Inflammatory macrophage treated with lipopolysaccharide for 1 hour (primary cell): ENCODE data around the gene NARS2.

ENCODE experiments used
- DNase-seq, 2 donors: peaks; one replicate each; pipeline ENCODE4 v3.0.0-alpha.2; 2020 to 2022

The NARS2 gene

GRCh38 chr11:78429660-78430059, 145.0 kb downstream of the NARS2 start:
- DNase-seq: peak; percentile 65 to 80

GRCh38 chr11:78429209-78429608, 145.5 kb downstream of the NARS2 start:
- DNase-seq: no peak

GRCh38 chr11:78428773-78429172, 145.9 kb downstream of the NARS2 start:
- DNase-seq: no peak

GRCh38 chr11:78428266-78428636, 146.4 kb downstream of the NARS2 start:
- DNase-seq: peak in 1 of 2 donors; percentile 25

GRCh38 chr11:78427615-78428265, 146.9 kb downstream of the NARS2 start:
- DNase-seq: peak; percentile 93 to 94

GRCh38 chr11:78426845-78427244, 147.8 kb downstream of the NARS2 start:
- no peak for DNase-seq

GRCh38 chr11:78425399-78426070, 149.1 kb downstream of the NARS2 start:
- no peak for DNase-seq

- peak; percentile 96 to 99 for DNase-seq
These were observed 150.1 kb downstream of the NARS2 start for GRCh38 chr11:78424334-78425270.

- DNase-seq: no peak
These were observed 151.4 kb downstream of the NARS2 start for GRCh38 chr11:78423241-78423640.

GRCh38 chr11:78420796-78421209, 153.9 kb downstream of the NARS2 start:
- DNase-seq: peak; percentile 93 to 99

- DNase-seq: peak; percentile 71 to 79
These were observed 154.4 kb downstream of the NARS2 start for GRCh38 chr11:78420255-78420764.

- DNase-seq: peak; percentile 94 to 98
These were observed 155.3 kb downstream of the NARS2 start for GRCh38 chr11:78419327-78419726.

GRCh38 chr11:78418584-78419211, 156.0 kb downstream of the NARS2 start:
- DNase-seq: peak; percentile 41 to 49

GRCh38 chr11:78417888-78418583, 156.6 kb downstream of the NARS2 start:
- DNase-seq: peak; percentile 73 to 83

- no peak for DNase-seq
These were observed 157.3 kb downstream of the NARS2 start, which contains the start of gene GAB2 for GRCh38 chr11:78417175-78417887. TSS of gene GAB2 (minus strand) at chr11:78417820. CDS start at chr11:78417720, 100 bp downstream.

- DNase-seq: peak; percentile 94
These were observed 158.1 kb downstream of the NARS2 start for GRCh38 chr11:78416285-78417174.

- no peak for DNase-seq
These were observed 159.3 kb downstream of the NARS2 start for GRCh38 chr11:78415338-78415737.

- DNase-seq: no peak
These were observed 160.2 kb downstream of the NARS2 start for GRCh38 chr11:78414321-78415051.

- DNase-seq: no peak
These were observed 166.0 kb downstream of the NARS2 start for GRCh38 chr11:78408619-78409018.
